HEK293 (cell line): ENCODE results near the gene IGSF3.

Experiments used
- CTCF ChIA-PET: fragments of 350-600 bp; formaldehyde crosslinking; extraction: SDS; loops from one replicate; lab custom pipeline; 2021; ENCODE audit warnings: antibody characterized with exemption; lab: Yijun Ruan, JAX
- POLR2A ChIA-PET: fragments of 300-600 bp; formaldehyde crosslinking; extraction: SDS; loops from one replicate; lab custom pipeline; 2020; ENCODE audit warnings: antibody characterized with exemption, inconsistent platforms; lab: Yijun Ruan, JAX
- H3K27ac ChIP-seq: fragments of 200-500 bp; sonication (Bioruptor generic); 2 replicates; pipeline ENCODE4 v1.5.1; 2014; ENCODE audit warnings: low read depth, low read length, control low read depth, inconsistent platforms; ENCODE audit errors: extremely low read depth
- H3K36me3 ChIP-seq, 2 experiments: fragments of 200-500 bp in 1 of 2; sonication (Bioruptor generic) in 1 of 2; 1 replicate in 1 of 2; 2 replicates in 1 of 2; pipeline ENCODE4 v1.5.1; 2014 to 2017; ENCODE audit warnings: inconsistent platforms in 2 of 2, low read length in 2 of 2; ENCODE audit not compliant: control insufficient read depth in 2 of 2, insufficient read depth in 1 of 2
- H3K4me1 ChIP-seq: fragments of 200-500 bp; sonication (Bioruptor generic); 2 replicates; pipeline ENCODE4 v1.5.1; 2014; ENCODE audit warnings: mild to moderate bottlenecking, low read length, inconsistent platforms; ENCODE audit not compliant: control insufficient read depth, insufficient read depth
- H3K4me3 ChIP-seq: 2 replicates; pipeline ENCODE4 v1.5.1; 2011; ENCODE audit warnings: low read depth, mild to moderate bottlenecking, control low read depth, low read length, moderate library complexity
- H3K9me3 ChIP-seq: fragments of 200-500 bp; sonication (Bioruptor generic); 2 replicates; pipeline ENCODE4 v1.5.1; 2014; ENCODE audit warnings: low read depth, low read length, inconsistent platforms; ENCODE audit not compliant: control insufficient read depth, insufficient read depth
- CTCF ChIP-seq: fragments of 450-650 bp; formaldehyde crosslinking; IDR thresholded peaks from 2 replicates; pipeline ENCODE4 v1.5.1; 2016; ENCODE audit warnings: missing biosample characterization, missing genetic modification characterization
- GLIS2 ChIP-seq: fragments of 450-650 bp; formaldehyde crosslinking; IDR thresholded peaks from 2 replicates; pipeline ENCODE4 v1.5.1; 2016; ENCODE audit warnings: missing biosample characterization, missing genetic modification characterization
- KLF10 ChIP-seq: fragments of 450-650 bp; IDR thresholded peaks from 2 replicates; pipeline ENCODE4 v1.5.1; 2018; ENCODE audit warnings: missing biosample characterization, mild to moderate bottlenecking, missing genetic modification characterization
- MYNN ChIP-seq: fragments of 450-650 bp; formaldehyde crosslinking; IDR thresholded peaks from 2 replicates; pipeline ENCODE4 v1.5.1; 2016; ENCODE audit warnings: missing biosample characterization, missing genetic modification characterization, borderline replicate concordance
- PRDM1 ChIP-seq: fragments of 450-650 bp; formaldehyde crosslinking; IDR thresholded peaks from 2 replicates; pipeline ENCODE4; 2016; ENCODE audit warnings: missing biosample characterization, missing genetic modification characterization
- SCRT2 ChIP-seq: fragments of 450-650 bp; formaldehyde crosslinking; IDR thresholded peaks from 2 replicates; pipeline ENCODE4 v1.5.1; 2016; ENCODE audit warnings: missing biosample characterization, missing genetic modification characterization
- ZBTB10 ChIP-seq: fragments of 450-650 bp; formaldehyde crosslinking; IDR thresholded peaks from 2 replicates; pipeline ENCODE4 v1.5.1; 2016; ENCODE audit warnings: missing biosample characterization, missing genetic modification characterization
- ZBTB20 ChIP-seq: fragments of 450-650 bp; formaldehyde crosslinking; IDR thresholded peaks from 2 replicates; pipeline ENCODE4 v1.5.1; 2016; ENCODE audit warnings: missing biosample characterization, missing genetic modification characterization
- ZBTB49 ChIP-seq: fragments of 450-650 bp; formaldehyde crosslinking; IDR thresholded peaks from 2 replicates; pipeline ENCODE4 v1.5.1; 2016; ENCODE audit warnings: missing biosample characterization, missing genetic modification characterization, low read depth
- ZFP3 ChIP-seq: fragments of 450-650 bp; formaldehyde crosslinking; IDR thresholded peaks from 2 replicates; pipeline ENCODE4 v1.5.1; 2016; ENCODE audit warnings: low read depth, missing biosample characterization, missing genetic modification characterization
- ZFP37 ChIP-seq: fragments of 450-650 bp; formaldehyde crosslinking; IDR thresholded peaks from 2 replicates; pipeline ENCODE4 v1.5.1; 2016; ENCODE audit warnings: missing biosample characterization, missing genetic modification characterization
- ZFP41 ChIP-seq: fragments of 450-650 bp; formaldehyde crosslinking; IDR thresholded peaks from 2 replicates; pipeline ENCODE4 v1.5.1; 2016; ENCODE audit warnings: missing biosample characterization, missing genetic modification characterization, borderline replicate concordance
- ZNF146 ChIP-seq: fragments of 450-650 bp; formaldehyde crosslinking; IDR thresholded peaks from 2 replicates; pipeline ENCODE4 v1.5.1; 2016; ENCODE audit warnings: missing biosample characterization, missing genetic modification characterization
- ZNF155 ChIP-seq: fragments of 450-650 bp; formaldehyde crosslinking; IDR thresholded peaks from 2 replicates; pipeline ENCODE4 v1.5.1; 2016; ENCODE audit warnings: missing biosample characterization, missing genetic modification characterization
- ZNF169 ChIP-seq: fragments of 450-650 bp; formaldehyde crosslinking; IDR thresholded peaks from 2 replicates; pipeline ENCODE4 v1.5.1; 2016; ENCODE audit warnings: missing biosample characterization, missing genetic modification characterization
- ZNF184 ChIP-seq: fragments of 450-650 bp; IDR thresholded peaks from 2 replicates; pipeline ENCODE4 v1.5.1; 2018; ENCODE audit warnings: missing biosample characterization, mild to moderate bottlenecking, missing genetic modification characterization
- ZNF2 ChIP-seq: fragments of 450-650 bp; formaldehyde crosslinking; IDR thresholded peaks from 2 replicates; pipeline ENCODE4 v1.5.1; 2016; ENCODE audit warnings: missing biosample characterization, missing genetic modification characterization
- ZNF350 ChIP-seq: fragments of 450-650 bp; formaldehyde crosslinking; IDR thresholded peaks from 2 replicates; pipeline ENCODE4 v1.5.0; 2017; ENCODE audit warnings: missing biosample characterization, mild to moderate bottlenecking, missing genetic modification characterization
- ZNF449 ChIP-seq: fragments of 450-650 bp; formaldehyde crosslinking; IDR thresholded peaks from 2 replicates; pipeline ENCODE4 v1.5.1; 2017; ENCODE audit warnings: missing biosample characterization, mild to moderate bottlenecking, missing genetic modification characterization, moderate library complexity
- ZNF510 ChIP-seq: fragments of 450-650 bp; formaldehyde crosslinking; IDR thresholded peaks from 2 replicates; pipeline ENCODE4 v1.5.1; 2018; ENCODE audit warnings: mild to moderate bottlenecking, missing genetic modification characterization, missing biosample characterization; ENCODE audit not compliant: insufficient replicate concordance
- ZNF596 ChIP-seq: fragments of 450-650 bp; IDR thresholded peaks from 2 replicates; pipeline ENCODE4 v1.5.0; 2018; ENCODE audit warnings: missing biosample characterization, mild to moderate bottlenecking, missing genetic modification characterization, moderate library complexity
- ZNF629 ChIP-seq: fragments of 450-650 bp; formaldehyde crosslinking; IDR thresholded peaks from 2 replicates; pipeline ENCODE4 v1.5.1; 2017; ENCODE audit warnings: missing biosample characterization, missing genetic modification characterization
- ZNF830 ChIP-seq: fragments of 450-650 bp; IDR thresholded peaks from 2 replicates; pipeline ENCODE4 v1.5.0; 2018; ENCODE audit warnings: missing biosample characterization, missing genetic modification characterization, low read depth, mild to moderate bottlenecking, moderate library complexity
- ZSCAN23 ChIP-seq: fragments of 450-650 bp; formaldehyde crosslinking; IDR thresholded peaks from 2 replicates; pipeline ENCODE4 v1.5.1; 2016; ENCODE audit warnings: missing biosample characterization, missing genetic modification characterization

IGSF3 gene

GRCh38 chr1:116553386-116554115 lies 114.0 kb downstream of the IGSF3 start:
- TF ChIP-seq KLF10 (tag by site-specific recombination): no peak
- no peak for TF ChIP-seq ZNF169
- no peak for TF ChIP-seq ZNF146 (tag by site-specific recombination)
- TF ChIP-seq ZNF449 (tag by site-specific recombination): no peak
- no peak for TF ChIP-seq ZNF184 (tag by site-specific recombination)
- TF ChIP-seq CTCF (tag by site-specific recombination): no peak
- TF ChIP-seq ZNF596 (tag by site-specific recombination): no peak
- TF ChIP-seq ZNF629: no peak
- TF ChIP-seq ZFP41 (tag by site-specific recombination): no peak
- no peak for TF ChIP-seq SCRT2 (tag by site-specific recombination)
- no peak for TF ChIP-seq GLIS2
- TF ChIP-seq ZSCAN23 (tag by site-specific recombination): no peak
- TF ChIP-seq ZFP37 (tag by site-specific recombination): no peak
- no peak for TF ChIP-seq ZNF830
- no peak for TF ChIP-seq ZNF2 (tag by site-specific recombination)
- no peak overlapping the region for H3K27ac ChIP-seq
- H3K36me3 ChIP-seq: no peaks in the 10 kb centered on the region
- ChIA-PET CTCF (interaction anchor here (0.6 kb wide), 1 partner anchor 119 kb away, joined by 3 read pairs; no protein-coding TSS in a partner anchor), POLR2A (no interaction called here)
- H3K4me3 ChIP-seq: no peak overlapping the region
- H3K4me1 ChIP-seq: peaks cover under 1% of the 10 kb centered on the region
- H3K9me3 ChIP-seq: no peaks in the 10 kb centered on the region

- no peak overlapping the region for H3K27ac ChIP-seq
- H3K9me3 ChIP-seq: no peaks in the 10 kb centered on the region
- POLR2A ChIA-PET: no interaction called here
- peak; percentile 47 for TF ChIP-seq PRDM1 (tag by site-specific recombination)
- no peak for TF ChIP-seq ZNF350 (tag by site-specific recombination)
- no peak for TF ChIP-seq ZFP3 (tag by site-specific recombination)
- peaks cover 2% of the 10 kb centered on the region; the same call in 1 of the 2 replicates for H3K4me1 ChIP-seq
- no peak overlapping the region for H3K4me3 ChIP-seq
- H3K36me3 ChIP-seq: peaks cover 0 to 8% of the 10 kb centered on the region in 2 experiments; a peak in 1 of 3 replicates
- CTCF ChIA-PET: no interaction called here
Observed at GRCh38 chr1:116546354-116546977, 121.1 kb downstream of the IGSF3 start.

- H3K9me3 ChIP-seq: no peaks in the 10 kb centered on the region
- ChIA-PET POLR2A (no interaction called here), CTCF (interaction anchor here (0.6 kb wide), 1 partner anchor 812 kb away, joined by 8 read pairs; no protein-coding TSS in a partner anchor)
- H3K27ac ChIP-seq: no peak overlapping the region
- peaks cover 0 to 8% of the 10 kb centered on the region in 2 experiments; a peak in 1 of 3 replicates for H3K36me3 ChIP-seq
- H3K4me3 ChIP-seq: no peak overlapping the region
- peaks cover 2% of the 10 kb centered on the region; the same call in 1 of the 2 replicates for H3K4me1 ChIP-seq
- TF ChIP-seq ZBTB49 (no peak), ZNF510 (tag by site-specific recombination) (no peak), MYNN (no peak), ZBTB20 (tag by site-specific recombination) (no peak), ZNF155 (tag by site-specific recombination) (no peak), ZBTB10 (tag by site-specific recombination) (no peak)
Observed at GRCh38 chr1:116545359-116545705, 122.2 kb downstream of the IGSF3 start.
